Subcutaneous abdominal adipose tissue (tissue), 5 donors: ENCODE measurements around the gene SMU1.

Source experiments
- H3K27ac ChIP-seq: one replicate; pipeline ENCODE4 v1.7.0; 2013; ENCODE audit warnings: low read depth, mild to moderate bottlenecking, inconsistent platforms, low read length, moderate library complexity
- H3K27me3 ChIP-seq, 5 donors: one replicate each; pipeline ENCODE4 v1.7.0; 2013; ENCODE audit warnings: low read length in 5 of 5, inconsistent platforms in 1 of 5; ENCODE audit not compliant: control insufficient read depth in 5 of 5, insufficient read depth in 4 of 5
- H3K36me3 ChIP-seq, 5 donors: one replicate each; pipeline ENCODE4 v1.7.0; 2013; ENCODE audit warnings: low read length in 5 of 5; ENCODE audit not compliant: control insufficient read depth in 5 of 5, insufficient read depth in 5 of 5
- H3K4me1 ChIP-seq, 5 donors: one replicate each; pipeline ENCODE4 v1.7.0; 2013; ENCODE audit warnings: low read length in 5 of 5, mild to moderate bottlenecking in 3 of 5, moderate library complexity in 1 of 5; ENCODE audit not compliant: control insufficient read depth in 5 of 5, insufficient read depth in 5 of 5
- H3K4me3 ChIP-seq, 5 donors: one replicate each; pipeline ENCODE4 v1.7.0; 2013; ENCODE audit warnings: low read length in 5 of 5, low read depth in 1 of 5
- H3K9ac ChIP-seq, 5 donors: one replicate each; pipeline ENCODE4 v1.7.0; 2013; ENCODE audit warnings: low read length in 5 of 5, mild to moderate bottlenecking in 4 of 5, moderate library complexity in 3 of 5
- H3K9me3 ChIP-seq, 5 donors: one replicate each; pipeline ENCODE4 v1.7.0; 2013; ENCODE audit warnings: low read length in 5 of 5; ENCODE audit not compliant: control insufficient read depth in 5 of 5
- donor health status: healthy.
- donor health status: healthy.
- donor health status: healthy.
- donor health status: healthy.
- donor health status: healthy.

The SMU1 gene

DNA sequence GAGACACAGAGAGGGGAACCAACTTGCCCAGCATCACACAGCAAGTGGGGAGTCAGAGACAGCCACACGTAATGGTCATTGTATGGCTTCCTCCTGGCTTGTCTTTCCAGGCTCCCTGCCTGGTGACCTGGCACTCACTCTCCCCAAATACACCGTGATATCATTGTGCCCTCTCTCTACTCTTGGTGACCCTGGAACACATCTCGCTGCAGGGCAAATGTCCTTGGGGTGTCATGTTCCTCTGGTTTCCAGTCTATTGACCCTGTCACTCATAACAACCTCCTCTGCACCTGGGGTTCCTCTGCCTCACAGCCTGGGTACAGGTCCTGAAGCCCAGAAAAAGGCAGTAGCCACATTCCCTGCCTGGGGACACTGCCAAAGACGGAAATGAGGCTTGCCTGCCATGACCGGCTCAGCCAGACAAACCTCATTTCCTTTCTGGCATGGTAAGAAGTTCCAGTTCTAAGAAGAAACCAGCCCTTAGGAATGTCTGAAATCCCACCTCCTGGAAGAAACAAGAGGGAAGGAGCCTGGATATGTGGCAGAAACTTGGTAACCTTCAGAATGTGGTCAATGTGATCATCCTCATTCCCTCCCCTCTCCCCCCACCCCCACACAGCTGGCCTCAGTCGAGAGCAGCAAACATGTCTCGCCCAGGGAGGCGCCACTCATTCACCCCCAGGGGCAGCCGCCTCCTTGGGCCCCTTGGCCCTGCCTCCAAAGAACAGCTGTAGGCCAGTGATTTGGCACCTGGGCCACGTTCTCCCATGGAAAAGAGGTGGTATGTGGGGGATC is 30.6 kb upstream of the SMU1 start:
- H3K27ac ChIP-seq: peak overlapping the region; percentile 72
- H3K4me3 ChIP-seq: peak overlapping the region in 4 of 5 donors; percentile 0 to 30 (median 14)
- H3K9ac ChIP-seq: peak overlapping the region in 3 of 5 donors; percentile 15 to 49 (median 47)
- peaks cover 0 to 2% (median 0%) of the 10 kb centered on the region in 5 donors for H3K9me3 ChIP-seq
- H3K36me3 ChIP-seq: peaks cover 0 to 30% (median 14%) of the 10 kb centered on the region in 5 donors
- H3K4me1 ChIP-seq: peaks cover 9 to 33% (median 28%) of the 10 kb centered on the region in 5 donors
- H3K27me3 ChIP-seq: peaks cover 0 to 3% (median 0%) of the 10 kb centered on the region in 5 donors

GRCh38 chr9:33106372-33106771 is 29.9 kb upstream of the SMU1 start:
- Histone ChIP-seq H3K9ac (peak overlapping the region in 1 of 5 donors; percentile 6), H3K9me3 (peaks cover 0 to 2% (median 0%) of the 10 kb centered on the region in 5 donors), H3K4me3 (no peak overlapping the region), H3K4me1 (peaks cover 9 to 35% (median 31%) of the 10 kb centered on the region in 5 donors), H3K36me3 (peaks cover 0 to 23% (median 7%) of the 10 kb centered on the region in 5 donors), H3K27me3 (peaks cover 0 to 3% (median 0%) of the 10 kb centered on the region in 5 donors), H3K27ac (peak overlapping the region; percentile 72)

- no peak overlapping the region for H3K27ac ChIP-seq
- H3K4me1 ChIP-seq: peaks cover 9 to 39% (median 35%) of the 10 kb centered on the region in 5 donors
- peaks cover 0 to 19% (median 3%) of the 10 kb centered on the region in 5 donors for H3K36me3 ChIP-seq
Measured at GRCh38 chr9:33105959-33106358, 29.5 kb upstream of the SMU1 start.

DNA sequence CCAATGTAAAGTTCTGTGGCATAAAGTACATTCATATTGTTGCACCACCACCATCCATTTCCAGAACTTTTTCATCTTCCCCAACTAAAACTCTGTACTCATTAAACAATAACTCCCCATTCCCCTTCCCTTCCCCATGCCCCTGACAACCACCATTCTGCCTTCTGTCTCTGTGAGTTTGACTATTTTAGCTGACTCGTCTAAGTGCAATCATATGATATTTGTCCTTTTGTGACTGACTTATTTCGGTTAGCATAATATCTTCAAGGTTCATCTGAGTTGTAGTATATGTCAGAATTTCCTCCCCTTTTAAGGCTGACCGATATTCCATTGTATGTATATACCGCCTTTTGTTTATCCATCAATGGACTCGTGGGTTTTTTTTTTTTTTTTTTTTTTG is 29.0 kb upstream of the SMU1 start:
- H3K36me3 ChIP-seq: peaks cover 0 to 15% (median 0%) of the 10 kb centered on the region in 5 donors
- H3K9ac ChIP-seq: no peak overlapping the region
- no peak overlapping the region for H3K4me3 ChIP-seq
- H3K9me3 ChIP-seq: peaks cover 0 to 2% (median 0%) of the 10 kb centered on the region in 5 donors
- no peak overlapping the region for H3K27ac ChIP-seq
- H3K27me3 ChIP-seq: peaks cover 0 to 3% (median 0%) of the 10 kb centered on the region in 5 donors
- H3K4me1 ChIP-seq: peaks cover 9 to 39% (median 36%) of the 10 kb centered on the region in 5 donors

More at GRCh38 chr9:33105959-33106358, 29.5 kb upstream of the SMU1 start:
- H3K27me3 ChIP-seq: peaks cover 0 to 3% (median 0%) of the 10 kb centered on the region in 5 donors
- no peak overlapping the region for H3K4me3 ChIP-seq
- peaks cover 0 to 2% (median 0%) of the 10 kb centered on the region in 5 donors for H3K9me3 ChIP-seq
- H3K9ac ChIP-seq: peak overlapping the region in 1 of 5 donors; percentile 6

DNA sequence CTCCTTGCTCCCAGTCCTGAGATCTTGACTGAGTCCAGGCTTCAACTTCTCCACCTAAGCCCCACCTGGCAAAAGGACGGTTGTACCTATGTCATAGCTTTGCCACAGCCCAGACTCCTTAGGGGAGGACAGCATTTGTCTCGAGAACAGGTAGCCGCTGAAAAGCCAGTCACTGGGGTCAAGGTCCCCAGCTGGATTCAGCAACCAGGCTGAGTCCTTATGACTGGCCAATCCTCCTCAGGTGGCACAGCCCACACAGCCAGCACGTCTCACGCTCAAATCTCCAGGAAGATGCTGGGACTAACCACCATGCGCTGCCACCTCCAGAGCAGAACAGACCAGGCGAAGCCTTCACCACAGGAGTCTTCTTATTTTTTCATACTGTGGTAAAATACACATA is 27.9 kb upstream of the SMU1 start:
- H3K9me3 ChIP-seq: peaks cover 0 to 2% (median 0%) of the 10 kb centered on the region in 5 donors
- no peak overlapping the region for H3K27ac ChIP-seq
- peaks cover 0 to 4% (median 0%) of the 10 kb centered on the region in 5 donors for H3K36me3 ChIP-seq
- H3K27me3 ChIP-seq: peaks cover 0 to 3% (median 0%) of the 10 kb centered on the region in 5 donors
- H3K4me3 ChIP-seq: no peak overlapping the region
- H3K4me1 ChIP-seq: peaks cover 9 to 45% (median 41%) of the 10 kb centered on the region in 5 donors
- no peak overlapping the region for H3K9ac ChIP-seq

- Histone ChIP-seq H3K9me3 (peaks cover 0 to 2% (median 0%) of the 10 kb centered on the region in 5 donors), H3K9ac (no peak overlapping the region), H3K27ac (no peak overlapping the region), H3K4me3 (no peak overlapping the region), H3K36me3 (no peaks in the 10 kb centered on the region), H3K4me1 (peaks cover 9 to 45% (median 36%) of the 10 kb centered on the region in 5 donors), H3K27me3 (peaks cover 0 to 3% (median 0%) of the 10 kb centered on the region in 5 donors)
Measured at GRCh38 chr9:33103501-33104281, 27.2 kb upstream of the SMU1 start.

- H3K9me3 ChIP-seq: peaks cover 0 to 2% (median 0%) of the 10 kb centered on the region in 5 donors
- no peak overlapping the region for H3K9ac ChIP-seq
- H3K4me1 ChIP-seq: peaks cover 9 to 41% (median 34%) of the 10 kb centered on the region in 5 donors
- H3K4me3 ChIP-seq: no peak overlapping the region
- peaks cover 0 to 3% (median 0%) of the 10 kb centered on the region in 5 donors for H3K27me3 ChIP-seq
- no peak overlapping the region for H3K27ac ChIP-seq
- H3K36me3 ChIP-seq: no peaks in the 10 kb centered on the region
Measured at GRCh38 chr9:33102551-33103210, 26.2 kb upstream of the SMU1 start.

- Histone ChIP-seq H3K27ac (peak overlapping the region; percentile 21), H3K4me3 (no peak overlapping the region), H3K36me3 (no peaks in the 10 kb centered on the region), H3K4me1 (peaks cover 6 to 28% (median 20%) of the 10 kb centered on the region in 5 donors), H3K9ac (no peak overlapping the region), H3K27me3 (peaks cover 0 to 3% (median 0%) of the 10 kb centered on the region in 5 donors), H3K9me3 (peaks cover 0 to 2% (median 0%) of the 10 kb centered on the region in 5 donors)
Measured at GRCh38 chr9:33101104-33101951, 24.9 kb upstream of the SMU1 start.

DNA sequence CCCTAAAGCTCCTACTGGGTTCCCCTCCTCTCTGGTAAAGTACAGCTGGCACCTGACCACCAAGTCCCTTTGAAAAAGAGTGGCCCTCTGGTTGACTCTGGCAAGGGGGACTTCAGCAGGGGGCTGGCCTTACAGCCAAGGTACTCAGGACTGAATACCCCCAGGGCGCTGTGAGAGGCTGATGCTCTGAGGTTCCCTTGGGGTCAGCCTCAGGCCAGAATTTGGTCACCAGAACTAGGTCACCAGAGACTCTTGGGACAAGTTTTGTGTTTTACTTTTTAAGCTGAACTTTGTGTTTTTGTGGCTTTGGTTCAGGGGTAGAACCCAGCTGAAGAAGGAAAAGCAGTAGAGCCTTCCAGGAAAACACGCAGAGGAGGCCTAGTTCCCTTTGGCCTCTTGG is 23.3 kb upstream of the SMU1 start:
- Histone ChIP-seq H3K27ac (peak overlapping the region; percentile 51), H3K27me3 (peaks cover 0 to 3% (median 0%) of the 10 kb centered on the region in 5 donors), H3K9me3 (peaks cover 0 to 2% (median 0%) of the 10 kb centered on the region in 5 donors)

More for the DNA sequence above, 23.3 kb upstream of the SMU1 start:
- Histone ChIP-seq H3K9ac (no peak overlapping the region), H3K4me1 (peaks cover 6 to 21% (median 17%) of the 10 kb centered on the region in 5 donors), H3K4me3 (peak overlapping the region in 1 of 5 donors; percentile 1), H3K36me3 (no peaks in the 10 kb centered on the region)
